Activated CD8-positive, alpha-beta memory T cell treated with anti-CD3 and anti-CD28 coated beads for 24 hours (primary cell): ENCODE measurements around the gene HSD11B2.
A peak's percentile ranks its signal among the peaks of the same experiment; 100 is the strongest.
"Not testable (repeated sequence)": the region's sequence is repeated elsewhere in the genome, so short reads cannot be mapped to it uniquely, and the experiment has no call there.

Experiments
- DNase-seq: peaks from one replicate; pipeline ENCODE4 v3.0.0-alpha.2; 2020

HSD11B2 gene

DNA sequence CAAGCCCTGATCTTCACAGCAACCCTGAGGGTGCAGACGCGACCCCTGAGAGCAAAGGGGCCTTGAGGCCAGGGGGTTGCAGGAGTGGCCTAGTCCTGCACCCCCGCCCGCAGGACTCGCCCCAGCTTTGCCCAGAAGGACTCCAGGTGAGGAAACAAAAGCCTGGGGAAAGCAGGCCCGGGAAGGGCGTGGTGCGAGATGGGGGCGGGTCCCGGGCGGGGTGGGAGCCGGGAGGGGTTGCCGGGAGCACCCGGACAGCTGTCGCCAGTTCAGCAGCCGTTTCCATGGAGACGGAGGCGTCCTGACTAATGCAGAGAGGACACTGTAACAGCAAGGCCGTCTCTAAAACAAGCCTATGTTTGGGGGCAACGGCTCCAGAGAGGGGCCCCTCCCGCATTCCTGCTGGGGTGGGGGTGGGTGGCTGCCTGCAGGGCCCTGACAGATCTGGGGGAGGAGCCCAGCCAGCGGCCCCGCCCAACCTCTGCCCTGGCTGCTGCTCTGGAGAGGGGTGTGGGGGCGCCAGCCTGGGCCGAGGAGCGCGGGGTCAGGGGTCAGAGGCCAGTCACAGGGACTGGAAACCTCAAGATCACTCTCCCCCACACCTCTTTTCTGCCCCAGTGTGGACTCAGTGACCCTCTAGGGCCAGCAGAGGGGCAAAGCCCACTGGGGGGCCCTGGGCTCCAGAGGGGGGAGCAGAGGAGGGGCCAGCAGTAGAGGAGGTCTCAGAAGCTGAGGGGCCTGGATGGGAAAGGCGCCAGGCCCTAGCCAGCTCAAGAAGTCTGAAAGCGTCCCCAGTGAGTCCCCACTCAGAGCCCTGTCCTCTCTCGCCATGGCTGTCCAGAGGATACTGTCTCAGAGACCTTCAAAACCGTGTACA is 34.5 kb upstream of the HSD11B2 start:
- DNase-seq, result no peak

DNA sequence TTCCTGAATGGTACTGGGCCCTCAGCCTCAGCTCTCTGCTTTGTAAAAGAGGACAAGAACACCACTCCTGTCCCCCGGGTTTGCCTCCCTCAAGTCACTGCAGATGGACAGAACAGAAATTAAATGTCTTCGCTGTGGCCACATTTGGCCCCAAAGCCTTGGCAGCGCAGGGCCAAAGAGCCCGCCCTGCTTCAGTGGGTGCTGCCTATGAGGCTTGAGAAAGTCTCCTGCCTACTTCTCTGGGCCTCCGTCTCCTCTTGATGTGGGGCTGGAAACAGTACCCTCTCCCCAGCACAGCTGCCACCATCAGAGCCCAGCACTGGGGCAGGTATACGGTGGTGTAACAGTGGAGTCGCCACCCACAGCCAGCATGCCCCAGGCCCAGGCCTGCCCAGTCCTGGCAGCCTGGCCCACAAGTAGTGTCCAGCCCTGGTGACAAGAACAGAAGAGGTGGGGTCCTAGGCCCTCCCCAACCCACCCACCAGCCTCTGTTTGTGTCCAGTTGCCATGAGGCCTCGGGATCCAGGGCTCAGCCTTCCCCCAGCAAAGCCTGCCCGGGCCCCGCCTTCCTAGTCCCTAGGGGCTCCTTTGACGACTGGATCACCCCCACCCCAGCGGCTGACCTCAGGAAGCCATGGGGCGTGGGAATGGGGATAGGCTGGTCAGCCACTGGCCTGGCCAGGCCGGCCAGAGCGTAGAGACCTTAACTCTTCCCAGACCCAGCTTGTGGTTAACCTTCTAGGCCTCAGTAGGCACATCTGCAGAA is 33.7 kb upstream of the HSD11B2 start:
- no peak for DNase-seq

DNA sequence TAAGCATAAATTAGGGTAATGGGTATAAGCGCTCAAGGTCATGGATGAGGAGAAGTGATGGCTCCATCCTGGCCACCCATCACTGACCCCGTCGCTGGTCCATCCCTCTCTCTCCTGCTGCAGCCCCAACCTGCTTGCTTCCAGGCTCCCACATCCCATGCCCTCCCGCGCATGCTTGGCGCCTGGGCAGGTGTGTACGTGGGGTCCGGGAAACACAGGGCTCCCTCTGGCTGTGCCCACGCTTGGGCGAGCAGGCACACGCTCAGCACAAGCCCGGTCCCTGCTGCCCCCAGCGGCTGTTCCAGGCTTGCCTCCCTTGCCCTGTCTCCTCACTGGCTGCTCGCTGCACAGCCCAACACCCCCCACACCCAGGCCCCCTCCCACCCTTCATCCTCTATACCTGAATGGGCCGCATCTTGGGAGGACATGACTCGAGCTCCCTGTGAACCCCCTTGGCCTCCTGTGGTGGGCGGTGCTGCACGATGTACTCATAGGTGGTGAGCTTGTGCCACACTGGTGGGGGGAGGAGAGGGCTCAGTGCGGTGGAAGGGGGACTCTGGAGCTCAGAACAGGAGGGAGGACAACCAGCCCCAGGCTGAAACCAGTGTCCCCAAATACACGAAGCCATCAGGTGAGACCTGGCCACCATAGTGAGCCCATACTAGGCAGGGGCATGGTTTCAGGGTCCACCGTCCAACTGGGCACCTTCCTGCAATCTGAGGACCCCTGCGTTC is 32.9 kb upstream of the HSD11B2 start:
- DNase-seq, result no peak

DNA sequence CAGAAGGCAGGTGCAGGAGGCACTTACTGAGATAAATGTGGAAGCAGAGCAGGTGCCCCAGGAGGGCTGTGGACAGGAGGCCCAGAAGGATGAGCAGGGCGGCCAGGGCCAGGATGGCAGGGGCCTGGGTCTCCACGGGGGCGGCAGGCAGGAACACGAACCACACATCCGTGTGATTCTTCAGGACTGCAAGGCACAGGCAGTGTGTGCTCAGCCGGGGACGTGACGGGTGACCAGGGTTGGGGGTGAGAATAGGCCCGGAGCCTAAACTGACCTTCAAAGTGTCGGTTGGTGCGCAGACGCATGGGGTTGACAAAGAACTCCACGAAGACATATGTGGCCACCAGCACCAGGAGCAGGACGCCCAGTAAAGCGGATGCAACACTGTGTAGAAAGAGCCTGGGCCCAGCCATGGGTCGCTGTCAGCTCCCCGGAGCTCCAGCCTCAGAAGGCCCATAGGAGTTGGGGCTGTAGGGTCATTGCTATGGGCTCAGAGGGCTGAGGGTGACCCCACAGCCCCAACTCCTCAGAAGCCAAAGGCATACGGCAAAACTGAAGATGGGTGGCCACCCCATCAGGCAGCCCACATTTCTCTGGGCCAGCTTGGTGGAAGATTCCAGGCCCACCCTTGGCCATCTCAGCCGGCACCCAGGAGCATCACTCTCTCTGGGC is 32.2 kb upstream of the HSD11B2 start:
- DNase-seq, result no peak

DNA sequence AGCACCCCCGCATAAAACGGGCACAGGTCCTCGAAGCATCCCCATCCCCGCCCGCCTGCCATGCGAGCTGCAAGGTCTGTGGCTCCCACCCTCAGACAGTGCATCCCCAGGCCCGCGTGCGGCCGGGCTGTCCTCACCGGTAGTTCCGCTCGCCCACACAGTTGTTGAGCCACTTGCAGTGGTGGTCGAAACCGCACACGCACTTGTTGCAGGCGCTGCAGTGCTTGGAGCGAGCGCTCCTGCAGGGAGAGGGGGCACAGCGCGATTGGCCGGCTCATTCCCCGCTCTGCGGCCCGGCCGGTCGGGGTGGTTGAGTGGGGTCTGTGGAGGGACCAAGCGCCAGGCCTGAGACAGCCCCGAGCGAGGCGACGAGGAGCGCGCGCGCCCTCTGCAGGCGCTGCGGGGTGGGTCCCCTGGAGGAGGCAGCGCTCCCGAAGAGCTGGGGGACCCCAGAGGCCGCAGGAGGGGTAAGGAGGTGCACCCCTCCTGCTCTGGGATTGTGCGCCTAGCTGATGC is 31.6 kb upstream of the HSD11B2 start:
- DNase-seq, result peak; percentile 81

DNA sequence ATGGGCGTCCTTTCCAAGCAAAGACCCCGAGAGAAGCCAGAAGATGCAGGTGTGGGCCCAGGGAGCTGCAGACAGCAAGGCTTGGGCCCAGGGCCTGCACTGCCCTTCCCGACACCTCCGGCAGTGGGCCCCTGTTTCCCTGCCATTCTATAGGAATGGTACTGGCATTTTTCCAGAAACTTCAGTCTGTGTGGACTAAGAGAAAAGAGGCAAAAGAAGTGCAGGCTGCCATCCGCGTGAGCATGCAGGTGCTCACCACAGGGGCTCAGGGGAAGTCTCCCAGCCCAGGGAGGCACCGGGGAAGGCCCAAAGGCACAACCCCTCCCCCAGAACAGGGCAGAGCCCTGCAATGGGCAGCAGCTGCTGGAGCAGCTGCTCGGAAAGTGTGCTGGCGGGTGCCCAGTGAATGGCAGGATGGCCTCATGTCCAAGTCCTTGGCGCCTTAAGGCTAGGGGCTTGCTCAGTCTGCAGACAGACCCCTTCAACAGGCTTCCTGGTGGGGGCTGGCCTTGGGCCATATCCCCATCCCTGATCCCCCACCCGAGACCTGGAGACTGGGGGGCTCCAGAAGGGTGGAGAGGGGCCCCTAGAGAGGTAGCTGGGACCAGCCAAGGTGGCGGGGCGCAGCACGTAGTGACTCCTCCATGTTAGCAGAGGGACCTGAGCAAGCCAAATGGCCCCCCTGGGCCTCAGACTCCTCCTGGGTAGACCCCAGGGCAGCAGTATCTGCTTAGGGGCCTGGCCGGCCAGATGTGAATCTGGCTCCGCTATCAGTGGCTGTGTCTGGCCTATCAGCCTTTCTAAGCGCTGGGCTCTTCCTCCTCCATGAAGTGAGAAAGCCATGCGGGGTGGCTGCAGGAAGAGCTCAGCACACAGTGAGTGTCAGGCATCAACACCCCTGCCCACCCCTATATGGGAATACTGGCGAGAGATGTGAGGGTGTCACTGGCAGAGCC is 30.9 kb upstream of the HSD11B2 start:
- DNase-seq, result no peak

DNA sequence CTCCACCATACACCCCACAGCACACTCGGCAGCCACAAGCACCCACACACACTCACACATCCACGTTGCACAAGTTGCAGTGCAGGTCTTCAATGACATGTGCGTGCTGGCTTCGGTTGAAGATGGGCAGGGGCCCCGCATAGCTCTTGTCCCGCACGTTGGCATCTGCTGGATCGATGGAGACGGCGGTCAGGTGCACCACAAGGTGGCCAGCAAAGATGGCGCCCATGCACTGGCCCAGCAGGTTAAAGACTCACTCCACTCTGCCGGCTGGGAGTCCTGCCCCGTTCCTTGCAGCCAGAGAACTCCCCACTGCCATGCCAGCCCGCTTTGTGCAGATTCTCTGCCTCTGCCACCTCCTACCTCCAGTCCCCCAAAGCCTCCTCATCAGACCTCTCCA is 30.0 kb upstream of the HSD11B2 start:
- no peak for DNase-seq

DNA sequence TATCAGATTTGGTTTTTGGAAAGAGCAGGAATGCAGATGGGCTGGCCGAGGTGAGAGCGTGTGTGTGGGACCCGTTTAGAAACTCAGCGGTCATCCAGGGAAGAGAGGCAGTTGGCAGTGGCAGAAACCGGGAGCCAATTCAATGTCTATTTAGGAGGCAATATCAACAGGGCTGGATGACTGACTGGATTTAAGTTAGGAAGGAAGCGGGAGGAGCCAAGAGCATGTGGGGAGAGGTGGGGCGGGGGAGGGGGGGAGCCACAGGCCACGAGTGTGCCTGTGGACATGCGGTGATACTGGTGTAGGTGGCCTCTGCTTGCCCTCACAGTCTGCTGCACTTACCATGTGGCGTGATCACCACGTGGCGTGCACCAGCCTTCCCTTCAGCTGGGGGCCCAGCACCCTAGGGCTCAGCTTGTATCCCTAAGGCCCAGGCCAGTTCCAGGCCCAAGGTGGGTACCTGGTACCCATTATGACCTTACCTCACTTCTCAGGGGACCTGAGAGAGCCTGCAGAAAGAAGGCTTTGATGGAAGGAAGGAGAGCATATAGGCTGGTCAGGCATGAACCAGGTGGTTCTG is 26.9 kb upstream of the HSD11B2 start:
- no peak for DNase-seq

DNA sequence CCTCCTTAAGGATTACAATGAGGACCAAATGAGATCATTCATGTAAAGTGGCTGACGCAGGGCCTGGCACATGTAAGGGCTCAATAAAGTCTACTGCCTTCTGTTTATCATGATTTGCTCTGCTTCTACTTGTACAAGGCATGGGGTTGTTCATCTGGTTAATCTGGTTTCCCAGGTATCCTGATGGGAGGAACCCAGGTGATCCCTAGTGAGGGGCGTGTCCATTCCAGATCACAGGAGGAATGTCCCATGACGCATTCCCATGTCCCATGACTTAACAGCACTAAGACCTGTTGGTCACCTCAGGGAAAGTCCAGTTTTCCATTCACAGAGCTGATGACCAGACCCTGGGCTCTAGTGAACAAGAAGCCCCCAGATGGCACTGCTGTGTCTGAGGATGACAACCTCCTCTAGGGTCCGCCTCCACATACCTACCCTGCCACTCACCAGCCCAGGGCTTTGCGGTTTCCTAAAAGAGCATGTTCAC is 26.1 kb upstream of the HSD11B2 start:
- no peak for DNase-seq

DNA sequence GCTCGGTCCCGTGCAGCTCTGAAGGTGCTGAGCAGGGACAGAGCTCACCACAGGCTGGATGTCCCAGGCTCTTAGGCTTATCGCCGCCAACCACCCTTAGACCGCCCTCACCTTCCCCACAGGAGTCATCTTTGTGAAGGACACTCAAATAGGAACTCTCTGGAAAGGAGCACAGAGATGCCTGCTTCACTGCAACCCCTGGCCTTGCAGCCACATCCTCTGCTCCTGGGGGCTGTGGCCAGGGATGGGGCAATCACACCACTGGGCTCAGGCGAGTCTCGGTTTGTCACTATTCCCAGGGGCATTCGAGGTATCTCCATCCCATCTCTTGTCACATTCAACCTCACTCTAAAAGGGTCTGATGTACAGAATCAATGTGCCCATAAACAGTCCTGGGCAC is 25.6 kb upstream of the HSD11B2 start:
- DNase-seq, result no peak

DNA sequence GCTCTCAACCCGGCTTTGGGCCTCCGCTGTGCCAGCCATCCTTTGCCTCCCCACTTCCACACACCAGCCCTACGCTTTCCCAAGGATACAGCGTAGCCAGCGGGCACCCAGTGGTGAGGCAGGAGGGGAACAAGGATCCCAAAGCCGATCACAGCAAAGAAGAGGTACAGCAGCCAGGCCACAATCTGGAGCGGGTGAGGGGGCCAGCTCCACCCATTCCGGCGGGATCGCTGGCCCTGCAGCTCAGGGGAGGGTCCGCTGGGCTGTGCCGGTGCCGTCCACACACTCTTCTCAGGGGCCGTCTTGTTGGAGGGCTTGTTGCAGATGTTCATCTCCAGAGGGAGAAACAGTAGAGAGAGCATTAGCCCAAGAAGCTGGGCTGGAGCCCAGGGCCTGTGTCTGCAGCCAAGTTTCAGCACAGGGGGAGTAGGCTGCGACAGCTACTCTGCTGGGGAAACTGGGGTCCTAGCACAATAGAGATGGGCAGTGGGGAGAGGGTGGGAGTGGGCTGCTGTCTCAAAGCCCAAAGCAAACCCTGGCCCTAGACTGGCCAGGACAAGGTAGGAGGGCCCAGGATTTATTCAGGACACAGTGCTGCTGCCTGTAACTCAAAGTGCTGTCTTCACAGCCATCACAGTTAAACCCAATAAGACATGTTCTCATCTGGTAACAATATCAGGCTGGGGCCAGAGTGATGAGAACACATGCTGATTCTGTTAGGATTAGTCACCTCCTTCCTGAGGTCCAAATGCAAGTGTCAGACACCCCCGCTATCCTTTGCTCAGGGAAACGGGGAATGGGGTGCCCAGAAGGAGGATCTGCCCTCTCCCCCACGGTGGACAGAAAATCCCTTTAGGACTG is 24.6 kb upstream of the HSD11B2 start:
- DNase-seq, result no peak

DNA sequence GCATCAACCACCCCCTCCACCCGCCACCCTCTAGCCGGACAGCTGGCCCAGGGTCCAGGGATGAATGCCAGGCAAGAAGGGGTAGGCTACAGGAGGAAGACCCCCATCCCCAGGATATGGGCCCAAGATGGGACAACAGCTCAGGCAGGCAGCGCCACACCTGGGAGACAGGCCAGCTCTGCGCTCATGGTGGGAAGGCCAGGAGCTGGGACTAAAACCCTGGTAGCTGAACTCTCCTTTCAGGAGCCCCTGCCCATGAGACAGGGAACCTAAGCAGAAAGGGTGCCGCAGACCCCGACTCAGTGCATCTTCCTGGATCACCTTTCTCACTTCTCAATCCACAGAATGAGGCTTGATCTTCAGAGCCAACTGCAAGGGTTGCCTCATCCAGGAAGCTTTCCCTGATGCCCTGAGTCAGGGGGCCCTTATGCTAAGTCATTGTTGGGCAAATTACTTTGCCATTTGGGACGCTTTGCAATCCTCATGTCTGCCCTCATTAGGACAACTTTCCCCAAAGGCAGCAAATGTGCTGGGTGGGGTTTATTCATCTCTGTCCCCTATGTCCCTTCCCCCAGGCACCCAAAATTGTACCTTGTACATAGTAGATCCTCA is 23.6 kb upstream of the HSD11B2 start:
- no peak for DNase-seq

DNA sequence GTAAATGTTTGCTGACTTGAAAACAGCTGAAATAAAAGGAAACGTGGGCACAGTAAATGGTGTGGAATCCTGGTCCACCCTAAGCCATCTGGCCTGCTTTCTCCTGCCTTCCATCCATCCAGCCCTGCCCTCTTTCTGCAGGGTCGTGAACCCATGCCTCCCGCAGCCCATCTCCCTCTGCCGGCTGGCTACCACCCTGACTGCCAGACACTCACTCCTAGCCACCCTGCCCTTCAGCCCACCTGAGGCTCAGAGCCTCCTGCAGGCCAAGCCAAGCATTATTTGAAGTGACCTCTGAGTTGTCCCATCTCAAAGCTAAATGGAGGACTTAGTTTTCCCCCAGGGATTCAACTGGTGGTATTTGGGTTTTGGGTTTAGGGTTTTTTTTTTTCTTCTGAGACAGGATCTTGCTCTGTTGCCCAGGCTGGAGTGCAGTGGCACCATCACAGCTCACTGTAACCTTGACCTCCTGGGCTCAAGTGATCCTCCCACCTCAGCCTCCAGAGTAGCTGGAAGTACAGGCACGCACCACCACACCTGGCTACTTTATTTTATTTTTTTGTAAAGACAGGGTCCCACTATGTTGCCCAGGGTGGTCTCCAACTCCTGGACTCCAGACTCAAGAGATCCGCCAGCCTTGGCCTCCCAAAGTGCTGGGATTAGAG is 23.0 kb upstream of the HSD11B2 start:
- no peak for DNase-seq

DNA sequence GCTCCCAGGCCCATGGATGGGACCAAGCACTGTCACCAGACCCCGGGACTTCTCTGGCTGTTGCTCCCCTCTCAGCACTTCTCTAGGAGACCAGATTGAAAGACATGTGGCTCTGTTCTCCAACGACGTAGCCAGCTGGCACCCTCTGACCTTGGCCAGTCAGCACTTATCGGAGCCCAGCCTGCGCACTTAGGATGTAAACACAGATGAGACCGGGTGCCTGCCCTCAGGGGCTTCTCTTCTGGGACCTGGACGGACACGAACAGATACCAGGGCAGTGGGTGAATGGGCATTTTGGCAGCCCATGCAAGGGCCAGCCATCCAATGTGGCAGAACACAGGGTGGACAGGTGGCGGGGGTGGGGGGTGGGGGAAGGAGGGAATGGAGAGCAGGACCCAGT is 21.3 kb upstream of the HSD11B2 start:
- no peak for DNase-seq

DNA sequence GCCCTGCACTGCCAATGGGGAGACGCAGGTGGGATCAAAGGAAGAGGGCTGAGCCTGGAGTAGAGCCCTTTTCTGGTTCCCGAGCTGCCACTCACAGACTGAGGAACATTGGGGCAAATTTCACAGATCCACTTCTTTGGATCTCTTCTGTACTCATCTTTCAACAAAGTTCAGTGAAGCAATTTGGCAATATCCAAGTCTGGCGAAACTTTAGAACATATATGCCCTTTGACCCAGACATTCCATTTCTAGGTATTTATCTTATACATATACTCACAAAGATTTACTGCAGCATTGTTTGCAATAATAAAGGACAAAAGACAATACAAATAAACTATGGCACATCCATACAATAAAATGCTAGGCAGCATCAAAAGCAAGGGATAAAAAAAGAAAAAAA is 19.6 kb upstream of the HSD11B2 start:
- no peak for DNase-seq

DNA sequence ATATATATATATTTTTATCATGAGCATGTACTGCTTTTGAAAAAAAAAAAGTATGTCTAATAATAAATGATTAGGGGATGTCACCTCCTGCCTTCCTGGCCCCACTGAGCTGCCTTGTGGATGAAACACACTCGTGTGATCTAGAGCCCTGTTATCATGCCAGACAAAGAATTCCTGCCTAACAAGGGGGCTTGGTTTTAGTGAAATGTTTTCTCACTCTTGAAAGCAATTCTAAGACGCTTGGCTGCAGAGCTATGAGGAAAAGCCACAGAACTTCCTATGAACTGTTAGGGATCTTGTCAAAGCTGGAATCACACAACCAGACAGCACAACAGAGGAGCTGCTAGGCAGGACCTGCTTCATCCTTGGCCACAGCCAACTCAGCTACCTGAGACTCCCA is 18.6 kb upstream of the HSD11B2 start:
- no peak for DNase-seq

DNA sequence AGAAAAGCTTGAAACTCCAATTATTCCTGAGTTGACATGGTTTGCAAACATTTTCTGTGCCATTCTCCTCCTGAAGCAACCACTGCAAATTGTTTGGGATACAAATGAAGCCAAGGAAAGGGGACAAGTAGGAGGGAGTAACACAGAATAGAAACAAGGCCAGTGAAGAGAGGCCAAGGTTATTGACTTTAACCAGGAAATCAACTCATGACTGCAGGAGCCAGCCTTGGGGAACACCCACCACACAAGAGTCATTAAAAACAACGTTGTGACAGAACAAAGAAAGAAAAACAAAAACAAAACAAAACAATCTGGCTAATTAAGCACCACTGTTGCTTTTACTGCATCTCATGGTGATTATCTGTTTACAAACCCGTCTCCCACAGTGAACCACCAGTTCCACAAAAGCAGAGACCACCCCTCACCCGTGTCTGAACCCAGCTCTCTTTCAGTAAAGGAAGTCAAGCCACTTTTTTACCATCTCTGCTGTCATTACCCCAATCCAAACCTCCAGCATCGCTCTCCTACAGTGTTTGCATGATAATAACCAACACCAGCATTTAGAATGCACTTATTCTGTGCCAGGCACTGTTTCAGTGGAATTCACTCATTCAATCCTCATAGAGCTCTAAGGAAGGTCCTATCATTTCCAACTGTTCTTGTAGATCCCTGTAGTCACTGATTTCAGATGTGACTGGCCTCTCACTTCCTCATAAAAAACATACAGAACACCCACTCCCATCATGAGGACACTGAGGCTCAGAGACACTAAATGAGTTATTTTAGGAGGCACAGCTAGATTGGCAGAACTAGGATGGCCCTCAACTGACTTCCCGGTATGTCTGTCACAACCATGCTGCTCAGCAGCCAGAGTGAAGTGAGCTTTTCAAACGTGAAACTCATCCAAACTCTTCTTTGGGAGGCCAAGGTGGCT is 16.7 kb upstream of the HSD11B2 start:
- DNase-seq, result no peak

DNA sequence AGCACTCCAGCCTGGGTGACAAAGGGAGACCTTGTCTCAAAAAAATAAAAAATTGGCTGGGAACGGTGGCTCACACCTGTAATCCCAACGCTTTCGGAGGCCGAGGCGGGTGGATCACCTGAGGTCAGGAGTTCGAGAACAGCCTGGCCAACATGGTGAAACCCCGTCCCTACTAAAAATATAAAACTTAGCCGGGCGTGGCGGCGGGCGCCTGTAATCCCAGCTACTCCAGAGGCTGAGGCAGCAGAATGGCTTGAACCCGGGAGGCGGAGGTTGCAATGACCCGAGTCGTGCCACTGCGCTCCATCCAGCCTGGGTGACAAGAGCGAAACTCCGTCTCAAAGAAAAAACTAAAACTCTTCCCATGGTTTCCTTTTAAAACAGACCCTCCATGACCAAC is 15.5 kb upstream of the HSD11B2 start:
- DNase-seq, result not testable (repeated sequence)
